Epithelial cell of umbilical artery (primary cell): ENCODE results near the gene ISX. TPM values are rescaled to one million over a fixed set of nuclear protein-coding genes. Genes with fewer than 3 reads are reported as not detected.

Experiments used
- total RNA-seq: library from RNA; depleted of rRNA; stranded (reverse); fragments of >200 nt; gene quantifications from 2 replicates; pipeline ENCODE4 v1.2.3, GENCODE V29; 2014

Gene ISX
- not detected in 2 replicates for total RNA-seq

GRCh38 chr22:35065796-35066218 lies at the start of gene ISX:
Gene ISX, plus strand, starts transcription at chr22:35066158. Its CDS starts 930 bp downstream, at chr22:35067088.

Other genes with a start within 250 kb of the ISX start
- gene HMGXB4, start 191.3 kb downstream of the ISX start, total RNA-seq, result 18.5 and 20.7 TPM in 2 replicates
- 13.6 and 20.1 TPM in 2 replicates for gene TOM1, start 233.7 kb downstream of the ISX start, total RNA-seq